HEK293T (cell line): ENCODE results near the gene TAAR8.
A peak's percentile ranks its signal among the peaks of the same experiment; 100 is the strongest.

Experiments
- CTCF ChIA-PET: fragments of 350-600 bp; formaldehyde crosslinking; extraction: SDS; loops from one replicate; lab custom pipeline; 2021; ENCODE audit warnings: antibody characterized with exemption, inconsistent platforms; lab: Yijun Ruan, JAX
- POLR2A ChIA-PET: fragments of 350-600 bp; formaldehyde crosslinking; extraction: SDS; loops from one replicate; lab custom pipeline; 2020; ENCODE audit warnings: antibody characterized with exemption, inconsistent platforms; lab: Yijun Ruan, JAX
- DNase-seq: peaks from one replicate; pipeline ENCODE4 v3.0.0; 2012; ENCODE audit warnings: mixed read lengths; ENCODE audit errors: extremely low spot score
- ARNT ChIP-seq: fragments of 450-650 bp; IDR thresholded peaks from 2 replicates; pipeline ENCODE4 v1.6.1; 2017; ENCODE audit warnings: mild to moderate bottlenecking
- BHLHE40 ChIP-seq: fragments of 450-650 bp; IDR thresholded peaks from 2 replicates; pipeline ENCODE4 v1.6.1; 2016; ENCODE audit warnings: mild to moderate bottlenecking, moderate library complexity, borderline replicate concordance
- CTBP1 ChIP-seq: fragments of 450-650 bp; IDR thresholded peaks from 2 replicates; pipeline ENCODE4 v1.6.1; 2016; ENCODE audit warnings: borderline replicate concordance
- ELF4 ChIP-seq: fragments of 450-650 bp; IDR thresholded peaks from 2 replicates; pipeline ENCODE4 v1.6.1; 2017; ENCODE audit warnings: antibody characterized with exemption
- FOXA1 ChIP-seq: fragments of 450-650 bp; IDR thresholded peaks from 2 replicates; pipeline ENCODE4 v1.6.1; 2016; ENCODE audit warnings: mild to moderate bottlenecking
- FOXK2 ChIP-seq: fragments of 450-650 bp; IDR thresholded peaks from 2 replicates; pipeline ENCODE4 v1.6.1; 2016; ENCODE audit warnings: mild to moderate bottlenecking
- FOXM1 ChIP-seq: fragments of 450-650 bp; IDR thresholded peaks from 2 replicates; pipeline ENCODE4 v1.6.1; 2017; ENCODE audit warnings: mild to moderate bottlenecking, borderline replicate concordance
- HDGF ChIP-seq: fragments of 450-650 bp; IDR thresholded peaks from 2 replicates; pipeline ENCODE4 v1.6.1; 2017; ENCODE audit warnings: antibody characterized with exemption, borderline replicate concordance
- L3MBTL2 ChIP-seq: fragments of 450-650 bp; conservative IDR thresholded peaks from 2 replicates; pipeline ENCODE4 v1.6.1; 2016; ENCODE audit warnings: mild to moderate bottlenecking
- LEF1 ChIP-seq: fragments of 450-650 bp; IDR thresholded peaks from 2 replicates; pipeline ENCODE4 v1.6.1; 2017; ENCODE audit warnings: mild to moderate bottlenecking, borderline replicate concordance
- NFRKB ChIP-seq: fragments of 450-650 bp; IDR thresholded peaks from 2 replicates; pipeline ENCODE4 v1.6.1; 2016; ENCODE audit warnings: mild to moderate bottlenecking, moderate library complexity
- SP1 ChIP-seq: fragments of 450-650 bp; IDR thresholded peaks from 2 replicates; pipeline ENCODE4 v1.6.1; 2017
- SUZ12 ChIP-seq: fragments of 450-650 bp; IDR thresholded peaks from 2 replicates; pipeline ENCODE4 v1.6.1; 2016; ENCODE audit warnings: mild to moderate bottlenecking
- TARDBP ChIP-seq: fragments of 450-650 bp; IDR thresholded peaks from 2 replicates; pipeline ENCODE4 v1.6.1; 2016
- ZNF384 ChIP-seq: fragments of 450-650 bp; IDR thresholded peaks from 2 replicates; pipeline ENCODE4 v1.6.1; 2016
- TF ChIP-seq, protein P1 (sequence below): fragments of 450-650 bp; IDR thresholded peaks from 2 replicates; pipeline ENCODE4 v1.6.1; 2016

TAAR8 gene

GRCh38 chr6:132566404-132566803, 13.9 kb downstream of the TAAR8 start:
- DNase-seq, result no peak
- ChIA-PET POLR2A (no interaction called here), CTCF (no interaction called here)
- TF ChIP-seq ARNT (no peak), BHLHE40 (no peak), CTBP1 (no peak), TARDBP (no peak), SP1 (no peak), NFRKB (no peak)

- TF ChIP-seq ARNT (no peak), SP1 (no peak)
- POLR2A ChIA-PET, result no interaction called here
- CTCF ChIA-PET, result no interaction called here
- DNase-seq, result no peak
Measured at GRCh38 chr6:132567566-132567965, 15.1 kb downstream of the TAAR8 start.

- ChIA-PET POLR2A (no interaction called here), CTCF (no interaction called here)
- no peak for TF ChIP-seq ZNF384
- no peak for TF ChIP-seq SUZ12
- TF ChIP-seq SP1, result no peak
- TF ChIP-seq FOXA1, result no peak
- no peak for TF ChIP-seq HDGF
- no peak for TF ChIP-seq ARNT
- TF ChIP-seq ELF4, result no peak
- TF ChIP-seq CTBP1, result no peak
- TF ChIP-seq, protein P1, sequence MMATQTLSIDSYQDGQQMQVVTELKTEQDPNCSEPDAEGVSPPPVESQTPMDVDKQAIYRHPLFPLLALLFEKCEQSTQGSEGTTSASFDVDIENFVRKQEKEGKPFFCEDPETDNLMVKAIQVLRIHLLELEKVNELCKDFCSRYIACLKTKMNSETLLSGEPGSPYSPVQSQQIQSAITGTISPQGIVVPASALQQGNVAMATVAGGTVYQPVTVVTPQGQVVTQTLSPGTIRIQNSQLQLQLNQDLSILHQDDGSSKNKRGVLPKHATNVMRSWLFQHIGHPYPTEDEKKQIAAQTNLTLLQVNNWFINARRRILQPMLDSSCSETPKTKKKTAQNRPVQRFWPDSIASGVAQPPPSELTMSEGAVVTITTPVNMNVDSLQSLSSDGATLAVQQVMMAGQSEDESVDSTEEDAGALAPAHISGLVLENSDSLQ, result no peak
- no peak for TF ChIP-seq FOXM1
- TF ChIP-seq LEF1, result no peak
- TF ChIP-seq L3MBTL2, result no peak
- DNase-seq, result no peak
Measured at GRCh38 chr6:132568611-132569010, 16.1 kb downstream of the TAAR8 start.

- TF ChIP-seq FOXA1 (no peak), FOXK2 (no peak), FOXM1 (no peak), HDGF (no peak), BHLHE40 (no peak), SP1 (no peak), NFRKB (no peak), L3MBTL2 (no peak), TARDBP (no peak), ARNT (no peak), CTBP1 (no peak), SUZ12 (no peak), LEF1 (no peak), ZNF384 (no peak), ELF4 (no peak)
- TF ChIP-seq, protein P1, result no peak
- no peak for DNase-seq
- CTCF ChIA-PET, result no interaction called here
- POLR2A ChIA-PET, result no interaction called here
Measured at GRCh38 chr6:132569170-132569569, 16.7 kb downstream of the TAAR8 start.

- DNase-seq, result no peak
- ChIA-PET CTCF (no interaction called here), POLR2A (no interaction called here)
- TF ChIP-seq FOXM1, result no peak
- no peak for TF ChIP-seq ELF4
- TF ChIP-seq, protein P1, result no peak
- TF ChIP-seq HDGF, result no peak
- no peak for TF ChIP-seq TARDBP
- TF ChIP-seq FOXA1, result no peak
- no peak for TF ChIP-seq LEF1
- TF ChIP-seq NFRKB, result no peak
- TF ChIP-seq CTBP1, result no peak
- no peak for TF ChIP-seq ARNT
- TF ChIP-seq ZNF384, result no peak
- TF ChIP-seq SP1, result no peak
- TF ChIP-seq L3MBTL2, result no peak
- no peak for TF ChIP-seq SUZ12
- no peak for TF ChIP-seq FOXK2
- TF ChIP-seq BHLHE40, result no peak
Measured at GRCh38 chr6:132570221-132570777, 17.8 kb downstream of the TAAR8 start, which contains the start of gene TAAR6. TAAR6 (plus strand) TSS chr6:132570322; CDS start chr6:132570322, 0 bp downstream.

GRCh38 chr6:132571774-132572173, 19.3 kb downstream of the TAAR8 start:
- no peak for DNase-seq
- ChIA-PET POLR2A (no interaction called here), CTCF (interaction anchor here (0.6 kb wide), 1 partner anchor 27 kb away, joined by 5 read pairs; no protein-coding TSS in a partner anchor)
- TF ChIP-seq FOXA1 (no peak), ZNF384 (no peak), CTBP1 (no peak), FOXM1 (no peak), SP1 (no peak), BHLHE40 (no peak)
- TF ChIP-seq, protein P1, result peak; percentile 16; the same call in 1 of the 2 replicates
